HG03045 (cell line): ENCODE data around the gene LAMB4.

Experiments used
- ATAC-seq: cut with Tn5 transposase; IDR thresholded peaks from one replicate; pipeline ENCODE4 v1.9.1; 2021; ENCODE audit warnings: mild to moderate bottlenecking, moderate library complexity; ENCODE audit not compliant: unreplicated experiment

The LAMB4 gene

DNA sequence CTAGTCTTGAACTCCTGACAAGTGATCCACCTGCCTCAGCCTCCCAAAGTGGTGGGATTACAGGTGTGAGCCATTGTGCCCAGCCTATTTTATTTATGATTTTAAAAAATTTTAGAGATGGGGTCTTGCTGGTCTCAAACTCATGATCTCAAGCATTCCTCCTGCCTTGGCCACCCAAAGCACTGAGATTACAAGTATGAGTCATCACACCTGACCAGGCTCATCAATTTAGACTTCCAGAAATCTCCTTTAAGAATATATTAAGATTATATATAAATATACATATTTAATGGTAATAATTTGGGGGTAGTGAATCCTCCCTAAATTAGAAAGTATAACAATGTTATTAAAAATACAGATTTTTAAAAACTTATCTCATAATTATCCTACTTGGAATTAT, 156.3 kb downstream of the LAMB4 start:
- ATAC-seq = no peak
